HPDE6-E6E7 (cell line): ENCODE measurements around the gene SUGCT.
"Not testable (repeated sequence)": the region's sequence is repeated elsewhere in the genome, so short reads cannot be mapped to it uniquely, and the experiment has no call there.

Experiments used
- DNase-seq: peaks from one replicate; pipeline ENCODE4 v3.0.0; 2011; ENCODE audit warnings: missing footprints; ENCODE audit errors: extremely low spot score

The SUGCT gene

DNA sequence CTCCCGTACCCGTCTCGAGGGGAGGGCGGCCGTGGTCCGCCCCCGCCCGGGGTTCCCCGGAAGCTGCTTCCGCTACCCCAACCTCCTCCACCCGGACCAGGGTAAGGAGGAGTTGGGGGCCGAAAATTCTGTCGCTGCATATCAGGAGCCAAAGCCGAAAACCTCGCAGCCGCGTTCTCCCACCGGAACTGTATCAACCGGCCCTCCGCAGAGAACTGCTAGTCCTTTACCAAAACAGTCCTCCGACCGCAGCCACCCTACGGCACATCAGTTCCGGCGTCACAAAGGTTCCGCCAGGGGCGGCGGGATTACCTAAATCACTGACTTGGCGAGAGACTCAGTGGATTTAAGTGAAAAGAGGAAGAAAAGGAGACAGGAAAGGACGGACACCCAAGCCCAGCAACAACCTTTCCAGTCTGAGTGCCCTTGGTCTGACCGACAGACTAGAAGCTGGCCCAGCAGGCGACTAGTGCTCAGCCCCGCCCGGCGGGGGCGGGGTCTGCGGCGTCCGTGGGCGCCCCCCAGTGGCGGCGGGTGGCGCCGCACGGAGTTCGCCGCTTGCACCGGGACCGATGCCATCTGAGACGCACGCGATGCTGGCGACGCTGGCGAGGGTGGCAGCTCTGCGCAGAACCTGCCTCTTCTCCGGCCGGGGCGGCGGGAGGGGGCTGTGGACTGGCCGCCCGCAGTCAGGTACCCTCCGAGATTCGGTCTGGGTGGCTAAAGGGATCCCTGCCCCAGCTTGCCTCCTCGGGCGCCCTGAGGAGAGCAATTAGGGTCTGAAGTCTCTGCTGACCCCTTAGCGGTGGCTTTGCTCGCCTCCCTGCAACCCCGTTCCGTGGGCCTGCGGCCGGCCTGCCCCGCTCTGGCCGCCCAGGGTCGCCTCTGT lies at the start of gene SUGCT, which contains the start of gene MPLKIP:
SUGCT (plus strand) TSS at position 578 of the 889 bp plus-strand sequence.
MPLKIP (minus strand) TSS at position 195 of the 889 bp plus-strand sequence; CDS start at position 140, 55 bp downstream.
- DNase-seq: peak; percentile 78

DNA sequence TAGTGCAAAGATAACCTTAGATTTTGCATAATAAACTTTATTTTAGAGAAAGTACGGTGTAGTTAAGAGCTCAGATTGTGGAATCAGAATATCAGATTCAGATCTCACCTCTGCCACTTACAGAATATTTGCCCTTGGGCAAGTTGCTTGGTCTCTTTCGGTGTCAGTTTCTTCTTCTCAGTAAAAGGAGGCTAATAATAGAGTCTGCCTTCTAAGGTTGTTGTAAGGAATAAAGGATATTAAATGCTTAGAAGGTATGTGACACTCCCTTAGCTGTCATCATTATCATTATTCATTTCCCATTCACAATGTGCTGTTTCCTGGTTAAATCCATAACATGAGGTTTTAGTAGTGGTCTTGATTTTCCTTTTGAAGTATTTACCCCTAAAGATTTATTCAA lies 42.6 kb upstream of the SUGCT start:
- DNase-seq: no peak

DNA sequence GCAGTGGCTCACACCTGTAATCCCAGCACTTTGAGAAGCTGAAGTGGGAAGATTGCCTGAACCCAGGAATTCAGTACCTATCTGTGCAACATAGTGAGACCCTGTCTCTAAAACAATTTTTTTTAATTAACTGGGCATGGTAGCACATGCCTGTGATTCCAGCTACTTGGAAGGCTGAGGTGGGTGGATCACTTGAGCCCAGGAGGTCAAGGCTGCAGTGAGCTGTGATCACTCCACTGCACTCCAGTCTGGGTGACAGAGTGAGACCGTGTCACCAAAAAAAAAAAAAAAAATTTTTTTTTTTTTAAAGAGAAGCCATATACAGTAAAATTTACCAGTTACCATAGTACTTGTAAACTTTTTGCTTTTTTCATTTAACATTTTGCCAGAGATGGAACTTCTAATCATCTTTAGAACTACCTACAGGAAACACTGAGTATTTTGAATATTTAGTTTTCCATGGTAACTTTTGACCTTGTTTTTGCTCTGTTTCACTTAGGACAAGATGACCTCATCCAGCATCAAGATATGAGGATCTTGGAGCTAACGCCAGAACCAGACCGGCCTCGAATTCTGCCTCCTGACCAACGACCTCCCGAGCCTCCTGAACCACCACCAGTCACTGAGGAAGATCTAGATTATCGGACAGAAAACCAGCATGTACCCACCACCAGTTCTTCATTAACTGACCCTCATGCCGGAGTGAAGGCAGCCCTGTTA lies 41.0 kb upstream of the SUGCT start:
- DNase-seq: no peak

DNA sequence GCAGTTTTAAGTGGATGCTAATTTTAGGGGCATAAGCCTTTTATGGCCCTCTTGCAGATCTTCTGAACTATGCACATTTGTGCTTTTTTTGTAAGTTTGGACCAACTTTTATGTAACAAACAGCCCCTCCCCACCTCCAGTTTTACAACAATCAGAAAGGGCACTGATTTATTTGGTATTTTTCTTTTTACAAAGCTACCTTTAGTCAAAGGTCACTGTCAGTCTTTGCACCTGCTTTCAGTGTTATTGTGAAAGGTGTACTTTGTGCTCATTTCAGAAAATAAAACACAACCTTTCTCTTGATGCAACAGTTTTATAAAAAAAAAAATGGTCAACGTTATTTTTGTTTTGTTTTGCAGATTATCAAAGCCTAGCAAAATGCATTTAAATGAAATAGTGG lies 39.6 kb upstream of the SUGCT start:
- DNase-seq: no peak

DNA sequence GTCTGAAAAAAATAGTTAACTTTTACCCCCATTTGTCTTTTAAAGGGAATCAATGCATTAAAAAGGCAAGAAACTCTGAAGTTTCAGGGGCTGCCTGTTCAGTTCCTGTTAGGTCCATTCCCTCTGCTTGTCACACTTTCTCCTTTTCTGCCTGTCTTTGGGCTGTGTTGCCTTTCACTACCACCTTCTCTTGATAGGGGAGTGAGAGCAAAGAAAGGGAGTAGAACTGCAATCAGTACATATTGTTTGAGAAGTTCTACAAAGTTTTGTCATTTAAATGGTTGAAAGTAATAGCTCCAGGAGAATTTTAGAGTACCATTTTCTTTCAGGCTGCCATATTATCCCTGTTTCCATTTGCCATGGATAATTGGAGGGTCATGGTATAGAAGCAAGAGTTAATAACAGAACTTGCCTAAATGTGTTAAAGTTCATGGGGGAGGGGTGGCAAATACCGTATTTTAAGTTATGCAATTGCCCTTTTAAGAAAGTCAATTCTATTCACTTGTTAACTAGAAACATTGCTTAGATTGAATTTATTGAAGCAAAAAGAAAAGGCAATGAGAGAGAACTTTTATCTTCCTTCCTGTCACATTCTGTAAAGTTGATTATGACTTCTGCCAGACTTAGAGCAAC lies 39.0 kb upstream of the SUGCT start:
- DNase-seq: no peak

DNA sequence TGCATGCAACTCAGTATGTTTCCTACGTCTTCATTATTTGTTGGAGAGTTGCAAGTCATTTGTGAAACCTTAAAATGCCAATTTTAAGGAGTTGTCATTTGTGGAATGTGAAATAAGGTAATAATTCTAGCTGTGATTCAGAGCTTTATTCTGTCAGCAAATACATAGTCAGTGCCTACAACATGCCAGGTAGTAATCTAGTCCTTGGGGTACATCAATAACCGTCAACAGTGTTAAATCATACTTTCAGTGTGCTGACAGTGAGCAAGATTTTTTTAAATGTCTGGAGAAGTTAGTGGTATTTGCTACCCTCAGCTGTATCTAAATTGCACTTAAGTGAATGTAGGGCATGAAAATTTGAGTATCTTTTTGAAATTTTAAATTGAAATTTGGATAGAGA lies 37.1 kb upstream of the SUGCT start:
- no peak for DNase-seq

DNA sequence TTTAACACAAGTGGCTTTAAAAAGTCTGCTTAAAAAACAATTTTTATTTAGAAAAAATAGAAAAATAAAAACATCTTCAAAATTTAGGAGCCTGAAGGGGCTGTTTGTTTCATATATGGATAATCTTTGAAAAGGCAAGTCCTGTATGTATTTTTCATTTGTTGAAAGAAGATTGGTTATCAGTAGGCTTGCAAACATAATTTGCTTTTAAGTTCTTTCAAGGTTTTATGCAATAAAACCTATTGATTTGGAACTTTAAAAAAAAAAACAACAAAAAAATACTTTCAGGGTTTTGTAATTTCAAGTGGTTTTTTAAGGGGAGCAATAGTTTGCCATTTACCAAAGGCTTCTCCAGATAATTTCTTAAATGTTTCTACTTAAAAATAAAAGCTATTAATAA lies 36.0 kb upstream of the SUGCT start:
- no peak for DNase-seq

DNA sequence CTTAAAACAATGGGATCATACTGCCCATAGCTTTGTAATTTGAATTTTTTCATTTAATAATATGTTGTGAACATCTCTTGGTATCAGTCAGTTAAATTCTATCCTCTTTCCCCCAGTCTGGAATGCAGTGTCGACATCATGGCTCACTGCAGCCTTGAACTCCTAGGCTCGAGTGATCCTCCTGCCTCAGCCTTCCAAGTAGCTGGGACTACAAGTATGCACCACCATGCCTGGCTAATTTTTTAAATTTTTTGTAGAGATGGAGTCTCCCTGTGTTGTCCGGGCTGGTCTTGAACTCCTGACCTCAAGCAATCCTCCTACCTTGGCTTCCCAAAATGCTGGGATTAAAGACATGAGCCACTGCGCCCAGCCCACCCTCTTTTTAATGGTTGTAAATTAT lies 35.0 kb upstream of the SUGCT start:
- no peak for DNase-seq

DNA sequence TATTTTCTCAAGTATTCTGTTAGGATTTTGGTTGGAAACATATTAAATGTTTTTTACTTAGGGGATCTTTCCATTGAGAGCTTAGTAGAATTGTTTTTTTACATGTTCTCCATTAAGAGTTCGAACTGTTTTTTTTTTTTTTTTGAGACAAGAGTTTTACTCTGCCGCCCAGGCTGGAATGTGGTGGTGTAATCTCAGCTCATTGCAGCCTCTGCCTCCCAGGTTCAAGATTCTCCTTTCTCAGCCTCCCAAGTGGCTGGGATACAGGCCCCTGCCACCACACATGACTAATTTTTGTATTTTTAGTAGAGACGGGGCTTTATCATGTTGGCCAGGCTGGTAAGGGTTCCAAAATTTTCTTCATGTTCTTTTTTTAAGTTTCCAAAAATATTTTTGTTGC lies 33.6 kb upstream of the SUGCT start:
- no peak for DNase-seq

DNA sequence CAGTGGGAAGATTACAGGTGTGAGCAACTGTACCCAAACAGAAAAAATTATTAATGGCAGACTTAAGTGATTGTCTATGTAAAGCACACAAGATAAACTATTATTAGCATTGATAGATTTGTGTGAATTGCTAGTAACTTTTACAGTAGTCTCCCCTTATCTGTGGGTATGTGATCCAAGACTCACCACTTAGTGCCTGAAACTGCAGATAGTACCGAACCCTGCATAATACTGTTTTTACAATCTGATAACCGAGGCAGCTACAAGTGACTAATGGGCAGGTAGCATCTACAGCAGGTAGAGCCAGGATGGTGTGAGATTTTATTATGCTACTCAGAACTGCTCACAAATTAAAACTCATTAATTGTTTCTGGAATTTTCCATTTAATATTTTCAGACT lies 31.9 kb upstream of the SUGCT start:
- no peak for DNase-seq

DNA sequence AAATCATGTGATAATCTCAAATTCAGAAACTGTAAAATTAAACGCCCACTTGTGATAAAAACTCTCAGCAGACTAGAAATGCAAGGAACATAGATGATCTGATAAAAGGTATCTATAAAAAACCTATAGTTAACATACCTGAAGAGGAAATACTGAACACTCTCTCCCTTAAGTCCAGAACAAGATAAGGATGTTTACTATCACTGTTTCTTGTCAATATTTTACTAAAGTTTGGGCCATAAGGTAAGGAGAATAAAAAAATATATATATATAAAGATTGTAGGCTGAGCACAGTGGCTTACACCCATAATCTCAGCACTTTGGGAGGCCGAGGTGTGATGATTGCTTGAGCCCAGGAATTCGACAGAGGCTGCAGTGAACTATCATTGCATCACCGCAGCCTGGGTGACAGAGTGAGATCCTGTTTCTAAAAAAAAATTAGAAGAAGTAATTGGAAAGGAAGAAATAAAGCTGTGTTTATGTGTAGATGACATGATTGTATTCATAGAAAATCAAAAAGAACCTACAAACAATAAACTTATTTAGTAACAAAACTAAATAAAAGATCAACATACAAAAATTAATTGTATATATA lies 28.8 kb upstream of the SUGCT start:
- DNase-seq: no peak

DNA sequence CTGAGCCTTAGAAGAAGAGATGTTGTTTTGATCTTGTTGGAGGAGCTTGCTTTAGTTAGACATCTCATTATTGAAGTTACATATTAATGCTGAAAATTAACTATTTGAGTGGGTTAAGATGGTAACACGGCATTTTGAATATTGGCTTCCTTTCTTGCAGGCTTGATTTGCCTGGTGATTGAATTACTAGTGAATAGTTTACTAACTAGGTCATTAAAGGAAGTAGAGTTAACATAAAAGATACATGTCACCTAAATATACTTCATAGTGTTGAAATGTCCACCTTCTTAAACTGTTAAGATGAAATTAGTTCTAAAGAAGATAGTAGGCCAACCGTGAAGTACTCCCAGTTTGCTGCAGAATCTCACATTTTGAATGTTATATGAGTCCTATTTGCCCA lies 18.9 kb upstream of the SUGCT start:
- no peak for DNase-seq

DNA sequence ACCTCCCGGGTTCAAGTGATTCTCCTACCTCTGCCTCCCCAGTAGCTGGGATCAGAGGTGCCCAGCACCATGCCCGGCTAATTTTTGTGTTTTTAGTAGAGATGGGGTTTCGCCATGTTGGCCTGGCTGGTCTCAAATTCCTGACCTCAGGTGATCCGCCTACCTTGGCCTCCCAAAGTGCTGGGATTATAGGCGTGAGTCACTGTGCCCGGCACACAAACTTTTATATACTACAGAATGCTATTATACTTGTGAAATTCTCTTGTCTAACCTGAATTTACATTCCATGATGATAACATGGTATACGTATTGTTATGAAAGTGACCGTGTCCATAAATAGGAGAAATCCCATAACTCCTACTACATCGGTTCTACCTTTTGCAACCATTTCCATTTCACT lies 17.6 kb upstream of the SUGCT start:
- peak; percentile 19 for DNase-seq

DNA sequence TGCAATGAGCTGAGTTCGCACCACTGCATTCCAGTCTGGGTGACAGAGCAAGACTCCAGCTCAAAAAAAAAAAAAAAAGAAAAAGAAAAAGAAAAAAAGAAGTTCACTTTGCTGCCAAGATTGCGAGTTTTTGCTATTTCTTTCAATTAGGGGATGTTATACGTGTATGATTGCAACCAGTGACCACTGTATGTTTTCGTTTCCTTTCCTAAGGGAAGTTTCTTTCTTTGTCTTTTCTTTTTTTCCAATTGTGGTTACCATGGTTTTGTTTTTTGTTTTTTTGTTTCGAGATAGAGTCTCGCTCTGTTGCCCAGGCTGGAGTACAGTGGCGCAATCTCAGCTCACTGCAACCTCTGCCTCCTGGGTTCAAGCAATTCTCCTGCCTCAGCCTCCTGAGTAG lies 16.6 kb upstream of the SUGCT start:
- not testable (repeated sequence) for DNase-seq

DNA sequence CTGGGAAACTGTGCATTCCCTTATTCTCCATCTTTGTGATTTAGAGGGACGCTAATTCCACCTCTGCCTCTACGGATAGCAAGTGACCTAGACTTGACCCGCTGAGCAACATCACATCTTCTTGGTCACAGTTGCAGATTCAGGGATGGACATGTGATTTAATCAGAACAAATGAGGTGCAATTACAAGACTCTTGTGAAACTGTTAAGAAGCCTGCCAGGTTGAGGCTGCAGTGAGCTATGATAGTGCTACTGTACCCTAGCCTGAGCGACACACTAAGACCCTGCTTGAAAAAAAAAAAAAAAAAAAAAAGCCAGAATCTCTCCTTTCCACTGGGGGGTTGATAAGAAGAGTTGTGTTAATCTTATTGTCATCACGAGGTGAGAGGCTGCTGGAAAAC lies 14.8 kb upstream of the SUGCT start:
- no peak for DNase-seq

DNA sequence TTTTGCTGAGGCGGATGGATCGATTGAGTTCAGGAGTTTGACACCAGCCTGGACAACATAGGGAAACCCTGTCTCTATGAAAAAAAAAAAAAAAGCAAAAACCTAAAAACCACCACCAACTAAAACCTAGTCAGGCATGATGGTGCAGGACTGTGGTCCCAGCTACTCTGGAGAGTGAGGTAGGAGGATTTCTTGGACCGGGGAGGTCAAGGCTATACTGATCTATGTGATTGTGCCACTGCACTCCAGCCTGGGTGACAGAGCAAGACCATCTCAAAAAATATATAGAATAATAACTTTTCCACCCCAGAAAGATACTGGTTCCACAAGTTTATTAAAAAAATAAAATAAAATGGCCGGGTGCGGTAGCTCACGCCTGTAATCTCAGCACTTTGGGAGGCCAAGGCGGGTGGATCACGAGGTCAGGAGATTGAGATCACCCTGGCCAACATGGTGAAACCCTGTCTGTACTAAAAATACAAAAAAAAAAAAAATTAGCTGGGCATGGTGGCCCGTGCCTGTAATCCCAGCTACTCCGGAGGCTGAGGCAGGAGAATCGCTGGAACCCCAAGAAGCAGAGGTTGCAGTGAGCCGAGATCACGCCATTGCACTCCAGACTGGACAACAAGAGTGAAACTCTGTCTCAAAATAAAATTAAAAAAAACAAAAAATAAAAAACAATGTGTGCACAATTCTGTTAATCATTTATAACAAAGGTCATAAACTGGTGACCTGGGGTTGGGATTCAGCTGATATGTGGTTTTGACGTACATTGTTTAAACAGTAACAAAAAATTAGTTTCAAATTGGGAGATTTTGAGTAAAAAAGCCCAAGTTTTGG lies 12.5 kb upstream of the SUGCT start:
- DNase-seq: not testable (repeated sequence)

DNA sequence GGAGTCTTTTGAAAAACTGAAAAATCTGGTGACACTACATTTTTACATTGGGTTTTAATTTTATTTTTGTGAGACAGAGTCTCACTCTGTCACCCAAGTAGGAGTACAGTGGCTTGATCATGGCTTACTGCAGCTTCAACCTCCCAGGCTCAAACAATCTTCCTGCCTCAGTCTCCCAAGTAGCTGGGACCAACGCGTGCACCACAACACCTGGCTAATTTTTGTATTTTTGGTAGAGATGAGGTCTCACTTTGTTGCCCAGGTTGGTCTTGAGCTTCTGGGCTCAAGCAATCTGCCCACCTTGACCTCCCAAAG lies 11.9 kb upstream of the SUGCT start:
- DNase-seq: no peak

DNA sequence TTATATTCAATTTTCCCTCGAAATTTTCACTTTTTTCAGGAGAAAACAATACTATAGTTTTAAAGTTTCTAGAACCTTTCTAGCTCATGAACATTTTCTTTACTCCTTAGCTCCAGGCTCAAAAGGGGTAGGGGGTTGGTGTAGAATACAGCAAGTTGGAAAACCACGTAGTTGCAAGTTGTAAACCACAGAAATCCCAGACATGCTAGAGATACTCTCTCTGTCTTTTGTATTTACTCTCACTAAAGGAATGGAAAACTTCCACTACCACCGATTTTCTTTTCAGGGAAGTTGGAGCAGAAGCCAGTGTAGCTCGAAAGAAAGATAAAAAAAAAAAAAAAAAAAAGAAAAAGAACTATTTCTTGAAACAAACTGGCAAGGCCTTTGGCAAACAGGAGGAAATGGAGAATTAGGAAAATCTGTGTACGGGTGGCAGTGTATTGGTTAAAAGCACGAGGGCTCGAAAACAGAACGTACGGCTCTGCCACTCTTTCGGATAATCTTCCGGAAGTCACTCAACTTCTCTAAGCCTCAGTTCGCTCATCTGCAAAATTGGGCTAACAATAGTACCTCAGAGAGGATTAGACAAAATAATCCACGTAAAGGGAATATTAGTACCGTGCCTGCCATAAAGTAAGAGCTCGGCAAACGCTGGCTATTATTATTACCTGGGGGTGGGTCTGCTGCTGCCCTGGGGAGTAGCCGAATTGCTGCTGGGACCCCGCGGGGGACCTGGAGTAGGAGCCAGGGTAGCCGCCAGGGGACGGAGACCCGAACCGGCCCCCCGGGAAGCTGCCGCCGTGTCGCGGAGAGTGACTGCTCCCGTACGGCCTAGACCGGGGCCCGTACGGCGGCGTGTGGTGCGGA lies 1.0 kb upstream of the SUGCT start:
- no peak for DNase-seq

DNA sequence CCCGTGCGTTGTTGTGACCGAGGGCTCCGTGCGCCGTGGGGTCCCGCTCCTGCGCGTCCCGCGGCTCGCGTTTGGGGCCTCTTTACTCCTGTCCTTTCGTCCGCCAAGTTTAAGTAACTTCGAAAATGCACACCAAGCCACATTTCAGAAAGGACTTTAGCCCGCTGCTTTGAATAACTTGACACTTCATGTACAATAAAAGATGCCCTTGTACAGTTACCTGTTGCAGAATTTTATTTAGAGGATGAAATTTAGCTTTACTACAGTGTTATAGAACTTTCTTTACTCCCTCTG lies 459 bp downstream of the SUGCT start:
- no peak for DNase-seq

DNA sequence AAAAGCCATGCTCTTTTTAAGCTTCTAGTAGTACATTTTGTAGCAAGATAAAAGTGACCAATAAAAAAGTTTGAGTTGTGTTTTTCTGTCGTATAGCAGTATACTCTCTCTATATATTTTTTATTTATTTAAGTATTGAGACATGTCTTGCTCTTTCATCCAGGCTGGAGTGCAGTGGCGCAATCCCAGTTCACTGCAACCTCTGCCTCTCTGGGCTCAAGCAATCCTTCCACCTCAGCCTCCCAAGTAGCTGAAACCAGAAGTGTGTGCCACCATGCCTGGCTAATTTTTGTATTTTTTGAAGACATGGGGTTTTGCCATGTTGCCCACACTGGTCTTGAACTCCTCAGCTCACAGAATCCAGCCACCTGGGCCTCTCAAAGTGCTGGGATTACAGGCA lies 2.8 kb downstream of the SUGCT start:
- DNase-seq: no peak

DNA sequence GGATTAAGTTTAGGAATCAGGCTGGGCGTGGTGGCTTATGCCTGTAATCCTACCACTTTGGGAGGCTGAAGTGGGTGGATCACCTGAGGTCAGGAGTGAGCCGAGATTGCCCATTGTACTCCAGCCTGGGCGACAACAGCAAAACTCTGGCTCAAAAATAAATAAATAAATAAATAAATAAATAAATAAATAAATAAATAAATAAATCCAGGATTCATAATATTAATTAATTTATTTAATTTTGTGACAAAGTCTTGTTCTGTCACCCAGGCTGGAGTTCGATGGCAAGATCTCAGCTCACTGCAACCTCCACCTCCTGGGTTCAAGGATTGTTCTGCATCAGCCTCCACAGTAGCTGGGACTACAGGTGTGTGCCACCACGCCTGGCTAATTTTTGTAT lies 4.2 kb downstream of the SUGCT start:
- no peak for DNase-seq
